Islet precursor cell (in vitro differentiated cells): Measurements from ENCODE around the gene WSB1.
"Not testable (repeated sequence)": the region's sequence is repeated elsewhere in the genome, so short reads cannot be mapped to it uniquely, and the experiment has no call there.

ENCODE experiments used
- DNase-seq: peaks from one replicate; pipeline ENCODE4 v3.0.0-alpha.2; 2018

The WSB1 gene

DNA sequence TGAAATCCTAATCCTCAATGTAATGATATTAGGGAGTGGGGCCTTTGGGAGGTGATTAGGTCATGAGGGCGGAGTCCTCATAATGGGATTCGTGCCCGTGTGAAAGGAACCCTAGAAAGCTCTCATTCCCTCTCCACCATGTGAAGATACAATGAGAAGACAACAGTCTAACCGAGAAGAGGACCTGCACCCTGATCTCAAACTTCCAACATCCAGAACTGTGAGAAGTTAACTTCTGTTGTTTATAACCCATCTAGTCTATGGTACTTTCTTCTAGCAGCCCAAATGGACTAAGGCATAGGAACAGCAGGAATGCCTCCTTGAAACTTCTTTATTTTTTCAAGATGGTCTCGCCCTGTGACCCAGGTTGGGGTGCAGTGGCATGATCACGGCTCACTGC, 24.7 kb downstream of the WSB1 start:
- DNase-seq, result no peak

DNA sequence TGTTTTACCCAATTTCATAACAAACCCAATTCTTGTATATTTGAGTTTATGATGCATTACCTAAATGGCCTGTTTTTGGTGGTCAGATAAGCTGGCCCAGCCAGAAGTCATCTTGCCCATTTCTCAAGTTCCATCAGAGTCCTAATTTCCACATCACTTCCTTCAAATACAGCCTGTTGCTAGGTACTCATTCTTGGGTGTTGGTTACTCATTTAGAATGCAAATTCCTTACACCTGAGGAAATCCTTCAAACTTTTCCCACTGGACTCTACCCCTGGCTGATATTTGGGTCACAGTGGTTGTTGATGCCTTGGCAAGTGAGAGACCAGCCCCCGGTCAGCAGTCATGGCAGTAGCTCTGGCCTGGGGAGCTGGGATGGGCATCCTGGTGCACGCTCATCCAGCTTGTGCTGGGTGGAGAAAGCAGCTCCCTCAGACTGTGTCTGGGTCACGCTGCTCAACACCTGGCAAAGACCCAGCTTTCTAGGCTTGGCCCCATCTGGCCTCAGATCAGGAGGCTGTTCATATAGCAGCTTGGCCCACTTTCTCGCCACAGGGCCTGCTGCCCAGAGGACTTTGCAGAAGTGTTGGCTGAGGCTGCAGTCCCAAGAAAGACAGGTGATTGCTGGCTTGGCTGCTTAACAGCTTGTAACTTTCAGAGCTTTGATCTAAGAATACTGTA, 25.8 kb downstream of the WSB1 start:
- no peak for DNase-seq

DNA sequence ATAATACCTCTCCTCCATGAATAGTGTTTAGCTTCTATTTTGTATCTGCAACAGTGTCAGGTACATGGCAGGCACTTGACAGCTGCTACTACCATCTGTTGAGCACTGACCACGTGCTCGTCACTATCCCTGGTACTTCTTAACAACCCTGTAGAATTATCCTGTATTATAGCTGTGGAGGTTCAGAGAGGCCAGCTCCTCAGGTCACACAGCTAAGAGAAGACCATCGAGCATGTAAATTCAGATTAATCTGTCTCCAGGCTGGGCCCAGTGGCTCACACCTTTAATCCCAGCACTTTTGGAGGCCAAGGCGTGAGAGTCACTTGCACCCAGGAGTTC, 26.3 kb downstream of the WSB1 start:
- DNase-seq, result no peak

DNA sequence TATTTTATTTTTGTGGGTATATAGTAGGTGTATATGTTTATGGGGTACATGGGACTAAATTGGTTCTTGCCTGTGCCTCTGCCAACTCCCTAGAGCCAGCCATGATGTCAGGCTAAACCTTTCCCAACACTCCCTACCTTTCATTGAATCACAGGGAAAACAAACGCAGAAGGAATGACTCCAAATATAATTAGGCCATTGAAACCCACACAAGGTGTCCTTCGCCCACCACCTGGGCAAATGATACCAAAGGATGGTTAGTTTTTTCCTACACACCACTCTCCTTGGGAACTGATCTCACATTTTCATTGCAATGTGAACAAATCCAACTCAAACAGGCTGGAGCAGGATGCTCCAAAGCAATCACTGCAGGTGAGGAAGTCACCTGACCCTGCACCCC, 27.5 kb downstream of the WSB1 start:
- no peak for DNase-seq

DNA sequence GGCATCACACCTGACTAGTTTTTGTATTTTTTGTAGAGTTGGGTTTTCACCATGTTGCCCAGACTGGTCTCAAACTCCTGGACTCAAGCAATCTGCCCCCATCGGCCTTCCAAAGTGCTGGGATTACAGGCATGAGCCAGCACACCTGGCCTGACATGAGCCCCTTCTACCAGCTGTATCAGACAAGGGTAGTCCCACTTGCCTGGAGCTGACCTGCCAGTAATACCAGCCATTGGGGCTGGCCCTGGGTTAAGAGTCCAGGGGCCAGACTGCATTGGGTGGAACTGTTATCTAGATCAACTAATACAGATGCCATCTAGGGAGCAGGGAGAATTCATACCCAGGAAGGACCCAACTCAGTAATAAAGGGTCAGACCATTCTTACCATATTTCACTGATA, 28.1 kb downstream of the WSB1 start:
- no peak for DNase-seq

DNA sequence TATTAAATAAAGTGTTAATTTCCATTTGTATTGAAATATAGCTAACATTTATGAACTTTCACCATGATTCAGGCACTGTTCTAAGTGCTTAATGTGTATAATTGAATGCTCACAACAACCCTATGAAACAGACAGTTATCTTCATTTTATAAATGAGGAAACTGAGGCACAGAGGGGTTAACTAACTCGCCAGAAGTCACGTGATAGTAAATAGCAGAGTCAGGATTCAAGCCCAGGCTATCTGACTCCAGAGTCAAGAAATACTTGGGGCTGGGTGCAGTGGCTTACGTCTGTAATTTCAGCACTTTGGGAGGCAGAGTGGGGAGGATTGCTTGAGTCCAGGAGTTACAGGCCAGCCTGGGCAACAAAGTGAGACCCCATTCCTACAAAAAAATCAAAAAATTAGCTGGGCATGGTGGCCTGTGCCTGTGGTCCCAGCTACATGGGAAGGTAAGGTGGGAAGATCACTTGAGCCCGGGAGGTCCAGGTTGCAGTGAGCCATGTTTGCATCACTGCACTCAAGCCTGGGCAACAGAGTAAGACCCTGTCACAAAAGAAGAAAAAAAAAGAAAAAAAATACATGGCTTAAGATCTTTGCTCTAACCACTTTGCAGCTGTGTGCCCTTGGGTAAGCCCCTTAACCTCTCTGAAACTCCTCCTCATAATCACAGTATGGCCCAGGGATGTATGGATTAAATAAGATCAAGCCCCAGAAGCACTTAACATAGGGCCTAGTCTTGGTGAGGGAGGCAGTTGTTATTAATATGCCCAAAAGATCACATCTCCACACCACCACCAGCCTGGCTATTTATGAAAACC, 29.0 kb downstream of the WSB1 start:
- DNase-seq, result no peak

DNA sequence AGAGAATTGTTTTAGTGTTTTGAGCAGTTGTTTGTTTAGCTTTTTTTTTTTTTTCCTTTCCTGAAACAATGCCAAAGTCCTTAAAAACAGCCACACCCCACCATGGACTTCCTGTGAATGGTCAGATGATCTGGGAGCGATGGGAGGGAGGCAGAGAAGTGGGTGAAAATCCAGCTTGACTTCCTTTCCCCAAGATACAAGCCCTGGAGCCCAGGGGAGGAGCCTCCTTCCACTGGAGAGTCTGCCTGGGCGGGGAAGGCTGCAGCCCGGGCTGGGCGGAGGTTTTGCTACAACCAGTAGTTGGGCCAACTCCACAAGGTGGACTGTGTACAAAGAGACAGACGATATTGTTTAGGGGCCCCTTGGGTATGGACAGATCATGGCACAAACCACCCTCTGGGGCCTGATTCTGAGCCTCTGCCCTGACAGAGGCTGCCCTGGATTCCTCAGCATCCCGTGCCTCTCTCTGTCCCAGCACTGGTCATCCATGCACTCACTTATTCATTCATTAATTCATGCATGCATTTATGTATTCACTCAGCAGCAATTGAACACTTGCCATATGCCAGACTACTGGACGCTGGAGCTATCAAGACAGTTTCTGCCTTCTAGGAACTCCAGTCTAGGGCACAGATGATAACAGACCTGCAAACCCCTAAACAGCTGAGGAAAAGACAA, 29.8 kb downstream of the WSB1 start:
- peak; percentile 87 for DNase-seq

DNA sequence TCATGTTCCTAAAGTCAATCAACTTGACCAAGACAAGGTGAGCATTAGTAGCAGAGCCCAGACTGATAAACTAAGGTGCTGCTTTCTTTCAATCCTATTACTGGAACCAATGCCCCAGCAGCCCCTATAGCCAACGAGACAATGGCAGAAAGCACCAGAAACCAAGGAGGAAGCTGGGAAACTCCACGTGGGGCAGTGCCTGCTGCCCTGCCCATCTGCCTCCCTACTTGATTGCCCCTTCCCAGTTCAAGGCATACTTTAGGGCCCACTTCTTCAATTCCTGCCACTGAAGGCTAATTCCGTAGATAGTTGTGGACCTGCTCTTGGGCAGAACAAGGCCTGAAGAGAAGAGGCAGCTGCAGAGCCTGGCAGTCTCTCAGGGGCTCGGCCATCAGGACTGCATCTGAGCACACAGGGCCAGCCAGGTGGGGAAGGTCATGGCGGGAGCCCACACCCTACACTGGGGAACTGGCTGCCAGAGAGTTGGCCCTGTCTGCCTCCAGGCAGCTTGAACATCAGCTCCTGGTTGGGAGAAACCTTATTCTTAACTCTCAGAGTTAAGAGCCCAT, 30.9 kb downstream of the WSB1 start:
- DNase-seq, result no peak

DNA sequence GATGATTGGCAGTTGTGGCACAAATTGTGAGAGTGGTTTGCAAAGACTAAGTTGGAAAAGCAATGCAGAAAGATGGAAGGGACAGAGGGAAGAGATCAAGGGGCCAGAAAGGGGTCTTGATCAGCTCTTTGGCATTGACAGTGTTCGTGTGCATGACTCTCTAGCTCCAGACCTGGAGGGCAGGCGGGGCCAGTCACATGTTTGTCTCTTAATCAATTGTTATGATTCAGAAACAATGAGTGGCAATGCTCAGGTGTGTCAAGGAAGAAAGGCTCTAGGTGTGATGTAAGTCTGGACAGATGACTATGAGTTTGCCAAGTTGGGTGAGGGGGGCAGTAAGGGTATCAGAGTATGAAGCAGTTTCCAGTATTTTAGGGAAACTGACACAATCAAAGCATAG, 32.1 kb downstream of the WSB1 start:
- DNase-seq, result no peak

DNA sequence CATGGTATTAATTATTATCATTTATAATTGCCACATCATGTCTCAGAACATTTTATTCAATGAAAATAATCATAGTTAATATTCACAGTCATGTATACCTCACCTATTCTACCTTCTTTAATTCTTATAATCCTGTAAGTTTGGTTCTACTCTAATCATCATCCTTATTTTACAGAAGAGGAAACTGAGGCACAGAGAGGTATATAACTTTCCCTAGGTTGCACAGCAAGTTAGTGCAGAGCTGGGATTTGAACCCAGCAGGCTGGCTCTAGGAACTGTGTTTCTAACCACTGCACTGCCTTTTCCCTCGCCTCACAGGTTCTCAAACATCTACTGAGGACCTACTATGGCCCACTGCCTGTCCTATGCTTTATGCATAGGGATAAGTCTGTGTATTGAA, 32.7 kb downstream of the WSB1 start:
- DNase-seq, result peak; percentile 8

DNA sequence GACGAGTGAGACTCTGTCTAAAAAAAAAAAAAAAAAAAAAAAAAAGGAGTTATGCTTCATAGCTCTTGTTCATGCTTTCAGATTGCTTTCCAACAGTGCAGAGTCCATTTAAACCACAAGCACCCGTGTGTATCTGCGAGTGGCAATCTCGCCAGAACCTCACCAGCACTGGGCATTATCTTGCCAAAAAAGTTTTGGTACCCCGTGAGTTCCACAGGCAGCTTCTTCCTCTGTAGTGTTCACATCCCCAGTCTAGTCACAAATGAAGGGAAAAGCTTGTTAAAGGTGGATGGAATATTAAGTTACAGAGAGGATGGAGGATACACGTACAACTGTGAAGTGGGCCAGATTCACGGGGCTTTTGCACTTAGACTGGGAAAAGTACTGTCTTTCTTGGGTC, 33.5 kb downstream of the WSB1 start:
- DNase-seq, result peak; percentile 32

DNA sequence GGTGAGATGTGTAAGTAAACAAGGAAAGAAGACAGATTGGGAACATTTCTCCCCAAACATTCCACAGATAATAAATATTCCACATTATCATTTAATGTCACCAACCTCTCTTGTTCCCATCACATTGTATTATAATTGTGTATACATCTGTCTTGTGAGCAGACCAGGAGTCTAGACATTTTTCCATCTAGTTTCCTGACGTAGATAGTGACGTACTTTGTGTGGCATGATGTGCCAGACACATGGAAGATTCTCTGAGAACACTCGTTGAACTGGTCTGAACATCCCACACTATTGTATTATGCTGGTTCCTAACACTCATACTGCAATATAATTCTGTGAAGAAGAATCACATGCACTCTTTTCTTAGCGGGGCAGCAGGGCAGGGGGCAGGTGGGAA, 34.0 kb downstream of the WSB1 start:
- DNase-seq, result peak; percentile 30

DNA sequence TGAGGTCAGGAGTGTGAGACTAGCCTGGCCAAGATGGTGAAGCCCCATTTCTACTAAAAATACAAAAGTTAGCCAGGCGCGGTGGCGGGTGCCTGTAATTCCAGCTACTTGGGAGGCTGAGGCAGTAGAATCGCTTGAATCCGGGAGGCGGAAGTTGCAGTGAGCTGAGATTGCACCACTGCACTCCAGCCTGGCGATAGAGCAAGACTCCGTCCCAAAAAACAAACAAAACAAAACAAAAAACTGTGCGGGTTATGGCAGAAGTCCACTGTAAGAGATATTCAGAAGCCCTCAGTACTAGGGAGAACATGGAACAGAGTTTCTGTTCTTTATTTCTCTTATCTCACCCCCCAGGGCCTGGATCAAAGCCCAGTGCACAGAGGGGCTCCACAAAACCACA, 34.8 kb downstream of the WSB1 start:
- not testable (repeated sequence) for DNase-seq

DNA sequence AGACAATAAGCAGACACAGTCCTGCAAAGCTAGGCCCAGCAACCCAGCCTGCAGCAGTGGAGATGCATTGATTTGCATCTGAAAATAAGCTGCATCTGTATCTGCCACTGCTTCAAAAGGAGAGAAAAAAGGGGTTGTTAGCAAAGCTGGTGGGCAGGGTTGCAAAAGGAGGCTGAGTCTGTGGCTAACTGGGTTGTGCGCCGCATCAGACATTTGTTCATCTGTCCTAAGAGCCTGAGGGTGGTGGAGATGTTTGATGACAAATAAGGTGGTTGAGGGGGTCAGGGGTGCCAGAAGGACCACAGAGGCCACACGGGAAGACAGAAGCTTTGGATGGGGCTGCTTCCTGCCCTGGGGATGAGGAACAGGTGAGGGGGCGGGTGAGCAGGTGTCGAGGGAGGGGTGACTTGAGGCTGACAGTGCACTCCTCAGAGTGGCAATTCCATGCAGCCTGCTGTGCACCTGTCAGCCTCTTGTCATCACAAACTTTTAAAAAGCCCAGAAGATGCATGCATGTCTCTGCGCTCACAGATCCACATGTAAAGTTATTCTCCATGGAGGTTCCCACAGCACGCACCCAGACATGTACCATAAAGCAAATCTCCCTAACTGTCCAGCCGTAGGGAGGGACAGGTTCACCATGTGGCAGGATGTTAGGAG, 35.4 kb downstream of the WSB1 start:
- DNase-seq, result peak; percentile 50

DNA sequence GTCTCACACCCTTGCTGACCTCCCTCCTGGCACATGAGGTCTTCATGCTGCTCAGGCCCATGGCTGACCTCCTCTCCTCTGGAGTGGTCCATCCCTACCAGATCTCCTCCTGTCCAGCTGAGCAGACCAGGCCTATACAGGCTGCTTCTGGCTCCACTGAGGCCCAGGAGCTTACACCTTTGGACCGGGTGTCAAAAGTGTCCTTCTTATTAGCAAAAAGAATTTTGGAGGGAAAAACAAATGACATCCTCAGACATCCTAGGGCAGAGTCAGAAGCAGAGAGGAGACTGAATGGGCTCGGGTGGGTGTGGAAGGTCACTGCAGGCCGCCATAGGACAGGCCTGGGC, 38.1 kb downstream of the WSB1 start:
- no peak for DNase-seq

DNA sequence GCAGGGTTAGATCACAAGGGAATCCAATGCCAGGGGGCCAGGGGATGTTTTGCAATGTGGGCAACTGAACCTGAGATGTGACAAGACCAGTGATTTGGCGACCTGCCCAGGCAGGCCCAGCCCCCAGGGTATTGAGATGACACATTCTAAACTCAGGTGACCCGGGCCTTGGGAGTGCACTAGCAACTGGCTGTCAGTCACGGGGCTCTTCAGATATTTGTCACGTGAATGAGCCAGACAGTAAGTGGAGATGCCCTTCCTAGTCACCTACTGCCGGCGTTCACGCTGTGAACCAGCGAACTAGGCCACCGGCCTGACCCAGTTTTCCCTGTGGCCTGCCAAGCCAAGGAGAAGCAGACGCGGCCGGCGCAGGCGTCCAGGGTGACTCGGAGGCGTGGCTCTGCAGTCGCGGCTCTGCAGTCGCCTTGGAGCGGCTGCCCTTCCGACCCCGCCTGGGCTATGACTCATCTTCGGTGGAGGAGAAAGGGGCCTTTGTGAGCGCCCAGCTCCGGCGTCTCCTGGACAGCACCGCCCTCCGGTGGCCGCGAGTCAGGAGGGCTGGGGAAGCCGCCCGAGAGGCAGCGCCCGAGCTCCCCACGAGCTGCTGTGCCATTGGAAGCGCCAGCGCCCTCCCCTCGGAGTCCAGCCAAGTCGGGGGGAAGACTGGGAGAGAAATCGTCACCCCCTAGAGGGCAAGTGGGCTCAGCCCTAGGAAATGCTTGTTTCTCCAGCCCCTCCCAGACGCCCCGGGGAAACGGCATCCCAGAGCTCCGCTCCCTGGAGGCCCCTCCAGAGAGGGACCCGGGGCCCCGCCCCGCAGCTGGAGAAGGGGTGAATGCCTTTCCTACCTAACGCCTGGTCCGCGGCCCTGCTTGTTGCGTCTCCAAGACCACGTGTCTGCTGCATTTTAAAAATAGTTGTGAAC, 38.8 kb downstream of the WSB1 start:
- peak; percentile 100 for DNase-seq

DNA sequence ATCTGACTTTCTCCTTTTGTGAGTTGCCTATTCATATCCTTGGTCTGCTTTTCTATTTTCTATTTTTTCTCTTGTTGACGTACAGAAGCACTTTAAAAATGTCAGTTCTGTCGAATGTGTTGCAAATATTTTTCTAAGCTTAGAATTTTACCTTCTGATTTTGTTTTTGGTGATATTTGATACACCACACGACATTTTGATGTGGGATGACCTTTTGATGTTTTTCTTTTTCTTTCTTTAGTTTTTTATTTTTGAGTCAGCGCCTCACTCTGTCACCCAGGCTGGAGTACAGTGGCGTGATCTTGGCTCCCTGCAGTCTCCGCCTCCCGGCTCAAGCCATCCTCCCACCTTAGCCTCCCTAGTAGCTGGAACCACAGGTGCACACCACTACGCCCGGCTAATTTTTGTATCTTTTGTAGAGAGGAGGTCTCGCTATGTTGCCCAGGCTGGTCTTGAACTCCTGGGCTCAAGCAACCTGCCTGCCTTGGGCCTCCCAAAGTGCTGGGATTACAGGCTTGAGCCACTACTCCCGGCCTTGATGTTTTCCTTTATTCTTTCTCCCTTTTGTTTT, 39.6 kb downstream of the WSB1 start:
- peak; percentile 56 for DNase-seq

DNA sequence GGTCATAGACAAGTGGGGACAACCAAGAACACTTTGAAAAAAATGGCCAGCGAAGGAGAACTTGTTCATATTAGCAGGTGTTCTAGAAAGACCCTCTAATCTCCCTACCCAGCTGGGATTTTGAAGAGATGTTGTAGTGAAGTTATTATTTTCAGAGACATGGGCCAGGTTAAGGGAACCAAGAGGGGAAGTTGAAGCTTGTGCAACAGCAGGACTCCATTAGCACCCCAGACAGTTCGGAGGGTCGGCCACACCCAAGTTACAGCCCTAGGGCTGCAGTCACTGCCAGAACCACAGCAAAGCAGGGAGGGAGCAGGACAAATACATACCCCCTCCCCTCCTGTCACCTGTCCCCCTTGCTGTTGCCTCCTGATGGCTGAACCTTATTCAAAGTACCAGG, 42.3 kb downstream of the WSB1 start:
- no peak for DNase-seq

DNA sequence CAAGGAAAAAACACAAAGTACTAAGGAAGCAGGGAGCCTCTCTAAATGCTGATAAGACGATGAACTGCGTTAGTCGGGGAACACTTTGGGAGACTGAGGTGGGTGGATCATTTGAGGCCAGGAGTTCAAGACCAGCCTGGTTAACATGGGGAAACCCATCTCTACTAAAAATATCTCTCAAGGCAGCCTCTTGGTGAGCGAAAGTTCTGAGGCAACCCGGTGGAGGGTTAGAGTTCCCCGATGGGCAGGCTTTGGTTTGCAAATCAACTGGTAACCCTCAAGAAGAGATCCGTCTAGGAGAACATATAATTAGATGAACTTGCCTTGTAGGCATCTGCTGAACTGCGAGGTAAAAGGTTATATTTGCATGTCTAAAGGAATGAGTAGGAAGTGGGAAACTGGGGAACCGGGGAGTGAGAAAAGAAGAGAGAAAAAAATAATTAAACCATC, 44.6 kb downstream of the WSB1 start:
- no peak for DNase-seq

DNA sequence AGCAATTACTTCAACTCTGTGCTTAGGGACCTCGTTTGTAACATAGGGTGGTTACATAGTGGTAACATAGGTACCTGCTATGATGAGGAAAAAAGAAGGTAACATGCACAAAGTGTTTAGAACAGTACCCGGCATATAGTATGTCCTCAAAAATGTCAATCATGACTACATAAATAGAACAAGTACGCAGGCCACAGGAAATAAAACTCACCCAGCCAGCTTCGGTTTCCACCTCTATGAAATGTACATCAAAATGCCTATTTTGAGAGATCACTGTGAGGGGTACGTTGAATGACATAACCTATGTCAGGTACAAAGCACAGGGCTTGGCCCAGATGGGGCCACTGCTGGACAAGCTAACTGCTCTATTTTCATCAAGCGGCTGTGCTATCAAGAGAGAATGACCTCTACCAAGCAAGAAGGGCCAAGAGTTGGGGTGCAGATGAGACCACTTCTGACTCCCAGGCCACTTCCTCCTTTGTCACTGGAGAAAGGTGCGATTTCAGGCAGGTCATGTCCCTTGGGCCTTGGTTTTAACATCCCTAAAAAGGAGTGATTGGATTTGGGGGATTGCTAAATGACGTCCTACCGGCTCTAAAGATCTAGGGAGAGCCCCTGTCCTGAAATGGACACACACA, 45.4 kb downstream of the WSB1 start:
- DNase-seq, result no peak

DNA sequence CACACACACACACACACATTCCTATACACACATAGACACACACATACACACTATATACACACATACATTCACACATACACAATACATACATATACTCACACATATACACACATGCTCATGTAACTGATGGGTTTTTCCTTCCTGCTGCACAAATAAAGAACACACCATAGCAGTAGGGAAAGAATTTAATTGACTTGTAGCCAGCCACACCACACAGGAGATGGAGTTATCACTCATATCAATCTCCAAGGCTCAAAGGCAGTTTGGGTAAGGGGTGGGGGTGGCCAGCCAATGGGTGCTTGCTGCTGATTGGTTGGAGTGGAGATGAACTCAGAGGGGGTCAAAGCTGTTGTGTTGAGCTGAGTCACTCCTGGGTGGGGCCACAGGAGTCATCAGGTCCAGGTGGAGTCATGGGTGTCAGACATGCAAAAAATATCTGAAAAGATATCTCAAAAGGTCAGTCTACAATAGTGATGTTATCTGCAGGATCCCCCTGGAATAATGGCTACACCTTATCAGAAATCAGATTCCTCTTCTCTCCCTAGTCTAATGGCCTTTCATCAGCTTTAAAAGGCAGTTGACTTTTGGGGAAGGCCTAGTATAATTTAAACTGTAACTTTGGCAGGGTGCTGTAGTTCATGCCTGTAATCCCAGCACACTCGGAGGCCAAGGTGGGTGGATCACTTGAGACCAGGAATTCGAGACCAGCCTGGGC, 46.1 kb downstream of the WSB1 start:
- DNase-seq, result peak; percentile 82
